Ovary (tissue), 3 donors: Measurements from ENCODE around the gene ATP2C1.

Source experiments
- CTCF ChIP-seq, 3 donors: fragments of 450-650 bp in 2 of 3; fragments of 200-600 bp in 1 of 3; IDR thresholded peaks; one replicate each; pipeline versions ENCODE4 v1.5.1 to v1.8.0; 2016 to 2022; ENCODE audit warnings: antibody characterized with exemption in 3 of 3, mild to moderate bottlenecking in 1 of 3
- EP300 ChIP-seq: sonication (generic); formaldehyde crosslinking; IDR thresholded peaks from one replicate; pipeline ENCODE4 v1.6.1; 2017; ENCODE audit warnings: antibody characterized with exemption
- POLR2A ChIP-seq: fragments of 450-650 bp; IDR thresholded peaks from one replicate; pipeline ENCODE4 v1.6.1; 2017; ENCODE audit warnings: antibody characterized with exemption, mild to moderate bottlenecking, moderate library complexity
- donor health status: DM: no; HTN: no; CAD: no.

DNA sequence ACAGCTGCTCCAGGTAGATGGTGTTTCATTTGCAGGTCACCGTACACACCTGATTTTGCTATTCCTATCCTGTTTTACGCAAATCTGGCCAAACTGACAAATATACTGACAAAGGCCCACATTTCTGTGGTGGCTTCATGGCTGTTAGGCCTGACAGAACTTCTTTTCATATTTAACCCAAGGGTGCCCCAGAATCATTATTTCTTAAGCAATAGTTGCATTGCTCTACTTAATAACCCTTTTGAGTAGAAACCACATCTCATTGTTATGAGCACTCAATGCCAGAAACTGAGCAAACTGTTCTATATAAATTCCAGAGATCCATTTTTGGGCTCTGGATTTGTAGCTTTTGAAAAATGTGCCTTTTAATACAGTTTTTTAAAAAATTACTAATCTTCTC is 113.4 kb downstream of the ATP2C1 start:
- TF ChIP-seq POLR2A = no peak
- no peak for TF ChIP-seq CTCF (IDR thresholded peaks at IDR 0.05)
- TF ChIP-seq EP300 = no peak
